ENCODE measurements around the gene ADRA2C. TPM values are rescaled to one million over a fixed set of nuclear protein-coding genes. Genes with fewer than 3 reads are reported as not detected.

ADRA2C gene
- total RNA-seq, 1 experiment from 2014 or later = not detected

DNA sequence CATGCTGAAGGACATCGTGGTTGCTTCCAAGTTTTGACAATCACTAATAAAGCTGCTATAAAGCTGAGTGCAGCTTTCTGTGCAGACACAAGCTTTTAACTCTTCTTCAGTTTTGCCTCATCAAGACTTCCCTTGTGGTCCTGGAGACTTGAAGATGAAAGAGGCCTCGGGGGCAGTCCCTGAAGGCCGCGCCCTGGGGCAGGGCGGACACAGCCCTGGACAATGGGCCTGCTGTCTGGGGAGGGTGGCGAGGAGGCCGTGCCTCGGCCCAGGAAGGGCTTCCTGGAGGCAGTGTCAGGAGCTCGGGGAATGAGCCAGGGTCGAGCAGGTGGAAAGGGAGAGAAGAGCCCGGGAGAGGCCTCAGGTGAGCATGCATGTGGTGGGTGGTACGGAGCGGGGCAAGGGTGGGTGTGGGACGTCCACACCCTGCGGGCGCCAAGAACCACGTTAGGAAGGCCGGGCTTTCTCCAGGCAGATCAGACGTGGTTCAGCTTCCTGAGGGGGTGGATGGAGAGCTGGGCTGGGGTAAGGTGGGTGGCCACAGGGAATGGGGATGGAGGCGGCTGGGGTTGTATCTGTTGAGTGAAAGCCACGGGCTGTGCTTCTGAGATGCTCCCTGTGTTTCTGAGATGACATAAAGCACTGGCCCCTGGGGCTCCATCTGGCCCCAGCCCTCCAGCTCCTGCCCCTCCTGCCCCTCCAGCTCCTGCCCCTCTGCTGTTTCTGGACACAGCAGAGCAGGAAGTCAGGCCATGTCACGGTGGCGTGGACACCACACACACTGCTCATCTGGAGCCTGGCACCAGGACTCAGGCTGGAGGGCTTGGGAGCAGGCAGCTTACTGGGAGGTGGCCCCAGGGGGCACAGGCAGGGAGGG is 21.5 kb downstream of the ADRA2C start:
- Histone ChIP-seq H3K4me1 (replicated peaks; ENCODE audit: insufficient read depth) (no peaks in the 10 kb centered on the region), H3F3A (ENCODE audit: insufficient read depth, low read depth) (no peaks in the 10 kb centered on the region), H3K4me2 (no peak overlapping the region), H3K27ac (no peak overlapping the region), H4K20me1 (ENCODE audit: insufficient read depth) (no peaks in the 10 kb centered on the region), H3K79me2 (ENCODE audit: low read depth) (no peaks in the 10 kb centered on the region), H3K9me3 (ENCODE audit: insufficient read depth, low read depth) (no peaks in the 10 kb centered on the region), H3K36me3 (ENCODE audit: low read depth) (no peaks in the 10 kb centered on the region), H3K27me3 (ENCODE audit: insufficient read depth, low read depth) (peaks cover 29% of the 10 kb centered on the region), H3K4me3 (no peak overlapping the region), H2AFZ (no peak overlapping the region), H3K9me2 (ENCODE audit: insufficient read depth) (no peaks in the 10 kb centered on the region)
- ChIA-PET CTCF (no interaction called here), POLR2A (ENCODE audit: unreplicated experiment) (no interaction called here)
- TF ChIP-seq EZH2 (IDR thresholded peaks at IDR 0.05; ENCODE audit: low read depth) = no peak
- intact Hi-C loops (cut with micrococcal nuclease; ENCODE audit: unreplicated experiment) = no loop called here
- BruUV-seq (replicated peaks) = no TSS peak
- DNase-seq = no peak

DNA sequence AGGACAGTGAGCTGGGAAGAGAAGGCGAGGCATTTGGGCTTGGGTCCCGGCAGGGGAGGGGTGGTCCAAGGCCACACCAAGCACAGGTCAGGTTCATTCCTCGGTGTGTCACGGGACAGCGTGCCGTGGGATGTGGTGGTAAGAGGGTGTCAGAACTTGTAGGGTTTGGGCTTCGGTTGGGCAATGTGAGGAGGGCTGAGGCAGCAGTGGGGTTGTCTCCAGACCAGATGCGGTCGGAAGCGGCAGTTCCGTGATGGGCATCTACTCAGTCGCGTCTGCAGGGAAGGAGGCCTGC is 22.1 kb downstream of the ADRA2C start:
- Histone ChIP-seq H3K9me3 (ENCODE audit: insufficient read depth, low read depth) (no peaks in the 10 kb centered on the region), H4K20me1 (ENCODE audit: insufficient read depth) (no peaks in the 10 kb centered on the region), H3K9me2 (ENCODE audit: insufficient read depth) (no peaks in the 10 kb centered on the region), H3K27me3 (ENCODE audit: insufficient read depth, low read depth) (peaks cover 29% of the 10 kb centered on the region), H3K79me2 (ENCODE audit: low read depth) (no peaks in the 10 kb centered on the region), H3K4me1 (replicated peaks; ENCODE audit: insufficient read depth) (no peaks in the 10 kb centered on the region), H3K36me3 (ENCODE audit: low read depth) (no peaks in the 10 kb centered on the region), H2AFZ (no peak overlapping the region), H3K4me2 (no peak overlapping the region), H3K27ac (no peak overlapping the region), H3F3A (ENCODE audit: insufficient read depth, low read depth) (no peaks in the 10 kb centered on the region), H3K4me3 (no peak overlapping the region)
- no peak for TF ChIP-seq EZH2 (IDR thresholded peaks at IDR 0.05; ENCODE audit: low read depth)
- TF ChIP-seq, protein P1, sequence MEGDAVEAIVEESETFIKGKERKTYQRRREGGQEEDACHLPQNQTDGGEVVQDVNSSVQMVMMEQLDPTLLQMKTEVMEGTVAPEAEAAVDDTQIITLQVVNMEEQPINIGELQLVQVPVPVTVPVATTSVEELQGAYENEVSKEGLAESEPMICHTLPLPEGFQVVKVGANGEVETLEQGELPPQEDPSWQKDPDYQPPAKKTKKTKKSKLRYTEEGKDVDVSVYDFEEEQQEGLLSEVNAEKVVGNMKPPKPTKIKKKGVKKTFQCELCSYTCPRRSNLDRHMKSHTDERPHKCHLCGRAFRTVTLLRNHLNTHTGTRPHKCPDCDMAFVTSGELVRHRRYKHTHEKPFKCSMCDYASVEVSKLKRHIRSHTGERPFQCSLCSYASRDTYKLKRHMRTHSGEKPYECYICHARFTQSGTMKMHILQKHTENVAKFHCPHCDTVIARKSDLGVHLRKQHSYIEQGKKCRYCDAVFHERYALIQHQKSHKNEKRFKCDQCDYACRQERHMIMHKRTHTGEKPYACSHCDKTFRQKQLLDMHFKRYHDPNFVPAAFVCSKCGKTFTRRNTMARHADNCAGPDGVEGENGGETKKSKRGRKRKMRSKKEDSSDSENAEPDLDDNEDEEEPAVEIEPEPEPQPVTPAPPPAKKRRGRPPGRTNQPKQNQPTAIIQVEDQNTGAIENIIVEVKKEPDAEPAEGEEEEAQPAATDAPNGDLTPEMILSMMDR (conservative IDR thresholded peaks at IDR 0.05) = no peak
- no peak for DNase-seq
- ChIA-PET CTCF (no interaction called here), POLR2A (ENCODE audit: unreplicated experiment) (no interaction called here)
- intact Hi-C loops (cut with micrococcal nuclease; ENCODE audit: unreplicated experiment) = no loop called here
- BruUV-seq (replicated peaks) = no TSS peak

DNA sequence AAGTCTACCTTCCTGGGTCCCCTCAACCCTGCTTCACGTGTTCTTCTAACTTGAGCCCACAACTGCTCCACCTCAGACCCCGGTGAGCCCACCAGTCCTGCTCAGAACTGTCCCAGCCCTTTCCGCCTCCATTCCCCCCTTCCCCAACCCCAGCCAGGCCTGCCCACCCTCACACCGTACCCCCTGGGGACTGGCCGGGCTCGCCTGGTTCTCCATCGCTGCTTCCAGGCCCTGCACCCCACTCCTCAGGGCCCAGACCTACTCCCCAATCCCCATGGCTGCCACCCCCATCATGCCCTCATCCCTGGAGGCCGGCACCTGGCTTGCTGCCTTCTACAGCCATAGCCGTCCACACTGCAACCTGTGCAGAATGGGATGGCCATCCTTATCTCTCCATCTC is 23.4 kb downstream of the ADRA2C start:
- ChIA-PET POLR2A (ENCODE audit: unreplicated experiment) (no interaction called here), CTCF (no interaction called here)
- no peaks in the 10 kb centered on the region for H3K4me1 ChIP-seq (replicated peaks; ENCODE audit: insufficient read depth)
- no peak overlapping the region for H3K4me2 ChIP-seq
- H3K79me2 ChIP-seq (ENCODE audit: low read depth) = no peaks in the 10 kb centered on the region
- H2AFZ ChIP-seq = no peak overlapping the region
- no peak overlapping the region for H3K4me3 ChIP-seq
- BruUV-seq (replicated peaks) = no TSS peak
- DNase-seq = no peak
- no peaks in the 10 kb centered on the region for H4K20me1 ChIP-seq (ENCODE audit: insufficient read depth)
- no peaks in the 10 kb centered on the region for H3F3A ChIP-seq (ENCODE audit: insufficient read depth, low read depth)
- TF ChIP-seq EZH2 (IDR thresholded peaks at IDR 0.05; ENCODE audit: low read depth) = no peak
- TF ChIP-seq, protein P1 (conservative IDR thresholded peaks at IDR 0.05) = no peak
- H3K36me3 ChIP-seq (ENCODE audit: low read depth) = no peaks in the 10 kb centered on the region
- no peak overlapping the region for H3K27ac ChIP-seq
- peaks cover 29% of the 10 kb centered on the region for H3K27me3 ChIP-seq (ENCODE audit: insufficient read depth, low read depth)
- no peaks in the 10 kb centered on the region for H3K9me2 ChIP-seq (ENCODE audit: insufficient read depth)
- intact Hi-C loops (cut with micrococcal nuclease; ENCODE audit: unreplicated experiment) = no loop called here
- H3K9me3 ChIP-seq (ENCODE audit: insufficient read depth, low read depth) = no peaks in the 10 kb centered on the region
